CD4-positive, alpha-beta T cell treated with Interleukin-15 for 1 hour (primary cell): Measurements from ENCODE around the gene TSPAN18.

Experiments
- DNase-seq: peaks from one replicate; pipeline ENCODE4 v3.0.0-alpha.2; 2020

The TSPAN18 gene

DNA sequence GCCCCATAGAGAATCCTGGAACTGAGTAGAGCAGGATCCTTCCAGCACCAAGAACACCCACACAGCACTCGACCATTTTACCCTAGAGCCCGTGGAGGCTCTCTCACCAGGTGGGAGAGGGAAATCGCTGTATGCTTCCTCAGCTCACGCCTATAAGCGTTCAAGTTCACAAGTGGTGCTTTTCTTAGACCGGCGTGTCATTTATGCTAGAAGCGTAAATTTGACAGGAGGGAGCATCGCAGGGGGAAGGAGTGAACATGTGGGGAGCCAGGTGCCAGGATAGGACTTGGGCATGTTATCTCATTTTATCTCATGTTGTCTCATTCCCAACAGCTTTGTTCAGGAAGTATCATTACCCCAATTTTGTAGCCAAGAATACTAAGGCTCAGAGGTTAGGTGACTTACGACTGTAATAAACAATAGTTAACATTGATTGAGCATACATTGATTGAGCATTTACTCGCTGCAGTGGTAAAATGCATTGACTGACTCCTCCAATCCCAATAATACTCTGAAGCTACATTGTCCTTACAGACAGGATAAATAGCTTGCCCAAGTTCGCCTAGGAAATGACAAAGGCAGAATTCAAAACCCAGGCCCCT is 243.0 kb downstream of the TSPAN18 start:
- DNase-seq = no peak

DNA sequence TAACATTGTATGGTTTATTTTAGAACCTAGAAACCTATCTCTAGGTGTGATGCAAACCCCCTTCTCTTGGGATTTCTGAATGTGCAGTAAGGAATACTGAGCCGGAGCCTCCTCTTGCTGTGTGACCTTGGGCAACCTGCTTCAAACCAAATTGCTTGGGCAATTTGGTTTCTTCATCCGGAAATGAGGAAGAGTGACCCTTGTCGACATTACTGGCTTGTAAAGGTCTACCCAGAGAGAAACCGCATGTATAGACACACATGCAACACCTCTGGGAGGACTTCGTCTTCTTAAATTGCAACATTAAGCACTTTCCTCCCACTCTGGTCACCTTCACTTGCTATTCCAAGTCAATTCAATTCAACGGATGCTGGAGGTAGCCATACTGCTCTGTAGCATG is 243.5 kb downstream of the TSPAN18 start:
- DNase-seq = no peak

DNA sequence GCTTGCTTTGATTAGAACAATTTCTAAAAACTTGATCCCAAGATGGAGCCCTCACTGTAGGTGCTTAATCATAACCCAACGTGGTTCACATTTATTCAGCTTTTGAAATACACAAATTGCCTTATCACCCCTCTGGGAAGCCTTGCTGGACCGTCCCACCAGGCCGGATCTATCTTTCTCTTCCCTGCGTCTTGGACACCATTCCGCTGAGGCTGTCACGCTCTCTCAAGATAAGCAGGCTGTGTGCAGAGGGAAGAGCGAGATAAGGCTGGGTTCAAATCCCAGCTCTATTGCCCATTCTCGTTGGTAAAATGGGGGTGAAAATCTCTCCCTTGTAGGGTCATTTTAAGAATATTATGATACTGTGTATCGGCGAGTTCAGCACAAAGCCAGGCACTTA is 244.4 kb downstream of the TSPAN18 start:
- no peak for DNase-seq

DNA sequence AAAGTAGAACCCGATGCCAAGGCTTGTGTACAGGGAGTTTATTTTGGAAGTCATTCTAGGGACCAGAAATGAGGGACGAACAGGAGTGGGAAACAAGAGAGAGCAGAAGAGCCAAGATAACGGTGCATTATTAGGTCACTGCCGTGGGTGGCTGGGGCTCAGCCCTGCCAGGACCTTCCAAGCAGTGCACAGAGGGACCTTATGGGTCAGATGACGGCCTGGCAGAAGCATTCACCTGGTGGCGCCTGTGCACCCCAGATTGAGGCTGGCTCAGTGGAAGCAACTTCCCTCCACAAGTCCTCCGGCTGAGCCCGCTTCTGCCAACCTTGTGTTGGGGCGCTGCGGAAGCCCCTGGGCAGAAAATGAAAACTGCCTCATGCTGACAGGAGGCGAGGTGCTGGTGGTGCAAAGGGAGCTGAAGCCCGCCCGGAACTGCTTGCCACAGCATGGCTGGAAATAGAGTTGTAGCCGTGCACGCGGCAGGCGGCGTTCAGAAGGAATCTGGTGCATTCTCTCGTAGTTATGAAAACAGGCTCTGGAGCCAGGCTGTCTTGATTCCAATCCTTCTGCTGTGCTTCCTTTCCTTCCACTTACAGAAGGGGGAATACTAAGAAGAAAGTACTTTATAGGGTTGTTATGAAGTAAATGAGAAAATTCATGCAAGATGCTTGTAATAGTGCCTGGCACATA is 246.1 kb downstream of the TSPAN18 start:
- DNase-seq = no peak

DNA sequence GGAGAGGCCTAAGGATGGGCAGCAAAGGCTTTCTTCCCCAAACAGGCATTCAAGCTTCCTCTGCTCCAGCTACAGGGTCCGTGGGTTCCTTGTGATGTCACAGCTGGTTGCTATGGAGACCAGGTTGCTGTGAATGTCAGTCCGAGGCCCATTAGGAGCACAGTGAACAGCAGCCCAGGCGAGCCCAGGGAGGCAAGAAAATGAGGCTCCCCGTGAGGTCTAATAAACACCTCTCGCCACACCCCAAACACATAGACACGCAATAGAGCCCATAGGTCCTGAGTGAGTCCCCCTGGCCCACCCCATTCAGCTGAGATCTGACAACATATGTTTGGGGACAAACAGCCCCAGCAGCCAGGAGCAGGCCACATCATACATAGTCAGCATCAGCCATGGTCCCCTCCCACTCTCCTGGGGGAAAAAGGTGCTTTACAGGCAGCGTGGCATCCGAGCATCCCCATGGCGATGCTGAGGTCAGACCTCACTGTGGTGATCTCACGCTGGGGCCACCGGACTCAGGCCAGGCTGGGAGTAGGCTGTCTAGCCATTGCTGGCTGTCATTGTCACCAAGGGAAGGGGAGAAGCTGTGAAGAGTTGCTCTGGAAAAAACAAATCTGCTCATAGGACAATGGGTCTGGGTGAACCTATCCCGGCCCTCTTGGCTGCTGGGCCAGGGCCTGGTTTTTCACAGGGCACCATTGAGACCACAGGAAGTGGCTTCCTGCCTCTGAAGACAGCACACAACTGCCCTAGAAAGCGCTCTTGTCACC is 247.1 kb downstream of the TSPAN18 start:
- DNase-seq = no peak

DNA sequence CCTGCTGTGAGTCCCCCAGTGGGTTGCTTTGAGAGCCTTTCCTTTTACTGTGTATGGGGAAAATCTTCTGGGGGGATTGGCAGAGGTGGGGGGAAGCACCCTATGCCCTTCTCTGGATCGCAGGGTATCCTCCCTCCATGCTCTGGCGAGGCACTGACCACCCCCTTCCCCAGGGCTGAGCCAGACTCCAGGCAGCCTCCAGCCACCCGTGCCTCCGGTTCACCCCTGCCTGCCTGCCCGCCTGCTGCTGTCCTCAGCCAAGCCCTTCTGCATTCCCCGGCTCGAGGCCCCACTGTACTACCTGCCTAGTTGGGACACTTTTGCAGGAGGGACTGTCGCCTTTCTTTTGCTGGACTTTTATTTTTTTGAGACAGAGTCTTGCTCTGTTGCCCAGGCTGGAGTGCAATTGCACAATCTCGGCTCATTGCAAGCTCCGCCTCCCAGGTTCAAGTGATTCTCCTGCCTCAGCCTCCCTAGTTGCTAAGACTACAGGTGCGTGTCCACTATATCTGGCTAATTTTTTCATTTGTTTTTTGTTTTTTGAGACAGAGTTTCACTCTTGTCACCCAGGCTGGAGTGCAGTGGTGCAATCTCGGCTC is 247.7 kb downstream of the TSPAN18 start:
- DNase-seq = no peak

DNA sequence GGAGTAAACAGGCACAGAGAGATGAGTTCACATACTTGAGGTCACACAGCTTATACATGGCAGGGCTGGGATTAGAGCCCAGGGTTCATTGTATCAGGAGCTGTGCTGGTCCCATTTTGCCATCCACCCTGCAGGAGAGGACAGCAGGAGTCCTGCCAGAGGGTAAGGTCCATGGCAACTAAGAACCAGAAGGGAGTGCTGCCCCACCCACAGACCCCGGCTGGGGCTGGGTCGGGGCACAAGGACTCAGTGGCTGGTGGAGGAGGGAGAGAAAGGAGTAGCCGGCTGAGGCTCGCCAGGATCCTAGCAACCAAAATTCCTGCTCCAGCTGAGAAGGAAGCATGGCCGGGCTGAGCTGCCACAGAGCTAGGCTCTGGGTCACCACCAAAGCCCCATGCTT is 249.8 kb downstream of the TSPAN18 start:
- no peak for DNase-seq

DNA sequence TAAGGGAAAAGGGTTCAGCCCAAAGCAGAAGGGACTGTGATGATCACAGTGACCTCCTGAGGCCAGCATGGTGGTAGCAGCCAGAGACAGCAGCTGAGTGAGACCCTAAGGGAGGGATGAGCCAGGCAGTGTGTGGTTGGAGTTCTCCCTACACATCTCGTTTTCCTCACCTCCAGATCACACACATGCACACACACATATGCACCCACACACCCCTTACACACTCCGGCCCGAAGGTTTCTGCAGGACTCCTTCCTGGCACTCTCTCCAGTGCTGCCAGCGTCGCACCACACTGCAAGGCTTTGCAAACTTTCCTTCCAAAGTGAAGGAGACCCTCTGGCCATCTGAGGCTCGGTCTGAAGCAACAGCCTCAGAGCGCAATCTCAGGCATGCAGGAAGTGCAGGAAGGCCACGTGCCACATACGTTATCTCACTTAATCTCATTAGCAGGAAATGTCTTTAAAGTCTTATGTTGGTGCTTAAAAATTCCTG is 250.8 kb downstream of the TSPAN18 start:
- no peak for DNase-seq

DNA sequence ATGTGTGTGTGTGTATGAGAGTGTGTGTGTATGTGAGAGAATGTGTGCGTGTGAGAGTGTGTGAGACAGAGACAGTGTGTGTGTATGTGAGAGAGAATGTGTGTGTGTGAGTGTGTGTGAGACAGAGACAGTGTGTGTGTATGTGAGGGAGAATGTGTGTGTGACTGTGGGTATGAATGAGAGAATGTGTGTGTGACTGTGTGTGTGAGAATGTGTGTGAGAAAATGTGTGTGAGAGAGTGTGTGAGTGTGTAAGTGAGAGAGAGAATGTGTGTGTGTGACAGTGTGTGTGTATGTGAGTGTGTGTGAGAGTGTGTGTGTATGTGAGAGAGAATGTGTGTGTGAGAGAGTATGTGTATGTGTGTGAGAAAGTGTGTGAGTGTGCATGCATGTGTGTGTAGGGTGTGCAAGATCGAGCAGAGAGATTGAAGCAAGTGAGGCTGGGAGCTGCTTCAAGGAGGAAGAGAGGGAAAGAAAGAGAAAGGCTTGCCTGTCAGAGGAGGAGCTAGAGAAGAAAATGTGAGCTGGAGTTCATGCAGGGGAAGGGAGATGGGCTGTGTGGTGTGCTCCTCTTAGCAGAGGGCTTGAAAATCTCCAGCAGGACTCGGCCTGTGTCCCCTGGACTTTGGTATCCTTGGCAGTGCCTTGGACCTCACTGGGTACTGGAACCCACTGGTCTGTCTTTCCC is 251.7 kb downstream of the TSPAN18 start:
- DNase-seq = no peak

DNA sequence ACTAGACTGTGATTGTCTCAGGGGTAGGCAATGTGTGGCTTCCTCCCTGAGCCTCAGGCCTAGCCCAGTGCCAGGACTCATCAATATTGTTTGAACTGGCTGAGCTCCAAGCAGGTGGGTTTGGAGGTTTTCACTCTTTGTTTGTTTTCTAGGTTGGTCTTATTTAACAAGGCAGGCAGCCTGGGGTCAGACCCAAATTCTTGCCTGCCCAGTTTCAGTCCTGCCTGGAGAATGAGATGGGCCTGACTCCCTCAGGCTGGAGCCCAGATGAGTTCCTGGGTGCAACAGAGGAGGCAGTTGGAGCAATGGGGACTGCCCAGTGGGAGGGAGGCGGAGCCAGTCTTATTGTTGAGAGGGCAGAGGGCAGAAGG is 252.2 kb downstream of the TSPAN18 start:
- no peak for DNase-seq

DNA sequence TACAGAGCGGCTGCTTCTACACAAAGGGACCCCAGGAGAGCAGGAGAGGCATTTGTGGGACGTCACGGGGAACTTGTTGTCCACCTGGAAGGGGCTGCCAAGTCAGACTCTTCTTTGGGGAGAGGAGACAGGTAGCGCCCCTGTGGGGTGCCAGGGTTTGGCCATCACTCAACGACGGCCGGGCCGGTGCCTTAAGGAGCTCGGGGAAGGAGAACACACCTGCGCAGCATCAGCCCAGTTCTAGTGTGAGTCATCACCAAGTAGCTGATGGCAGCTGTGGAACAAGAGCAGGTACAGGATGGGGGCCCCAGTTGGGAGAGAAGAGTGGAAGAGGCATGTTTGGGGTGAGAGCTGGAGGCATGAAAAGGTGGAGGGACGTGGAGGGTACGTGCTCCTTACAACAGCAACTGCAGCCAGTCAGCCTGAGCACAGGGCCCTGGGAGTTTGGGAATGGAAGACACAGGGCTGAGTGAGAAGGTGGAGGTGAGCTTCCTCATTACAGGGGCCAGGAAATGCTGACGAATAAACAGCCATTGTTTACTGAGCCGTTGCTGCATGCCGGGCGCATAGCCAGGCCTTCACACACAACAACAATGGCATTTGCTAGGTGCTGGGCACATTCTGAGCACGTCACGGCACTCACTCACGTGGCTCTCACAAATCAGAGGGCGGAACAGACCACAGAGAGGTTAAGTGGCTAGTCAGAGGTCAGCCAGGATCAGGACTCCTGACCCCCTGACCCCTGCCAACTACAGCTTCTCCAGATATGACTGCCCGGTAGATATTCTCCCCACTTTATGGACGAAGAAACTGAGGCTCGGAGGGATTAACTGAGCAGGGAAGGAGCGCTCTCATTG is 253.0 kb downstream of the TSPAN18 start:
- DNase-seq = no peak

DNA sequence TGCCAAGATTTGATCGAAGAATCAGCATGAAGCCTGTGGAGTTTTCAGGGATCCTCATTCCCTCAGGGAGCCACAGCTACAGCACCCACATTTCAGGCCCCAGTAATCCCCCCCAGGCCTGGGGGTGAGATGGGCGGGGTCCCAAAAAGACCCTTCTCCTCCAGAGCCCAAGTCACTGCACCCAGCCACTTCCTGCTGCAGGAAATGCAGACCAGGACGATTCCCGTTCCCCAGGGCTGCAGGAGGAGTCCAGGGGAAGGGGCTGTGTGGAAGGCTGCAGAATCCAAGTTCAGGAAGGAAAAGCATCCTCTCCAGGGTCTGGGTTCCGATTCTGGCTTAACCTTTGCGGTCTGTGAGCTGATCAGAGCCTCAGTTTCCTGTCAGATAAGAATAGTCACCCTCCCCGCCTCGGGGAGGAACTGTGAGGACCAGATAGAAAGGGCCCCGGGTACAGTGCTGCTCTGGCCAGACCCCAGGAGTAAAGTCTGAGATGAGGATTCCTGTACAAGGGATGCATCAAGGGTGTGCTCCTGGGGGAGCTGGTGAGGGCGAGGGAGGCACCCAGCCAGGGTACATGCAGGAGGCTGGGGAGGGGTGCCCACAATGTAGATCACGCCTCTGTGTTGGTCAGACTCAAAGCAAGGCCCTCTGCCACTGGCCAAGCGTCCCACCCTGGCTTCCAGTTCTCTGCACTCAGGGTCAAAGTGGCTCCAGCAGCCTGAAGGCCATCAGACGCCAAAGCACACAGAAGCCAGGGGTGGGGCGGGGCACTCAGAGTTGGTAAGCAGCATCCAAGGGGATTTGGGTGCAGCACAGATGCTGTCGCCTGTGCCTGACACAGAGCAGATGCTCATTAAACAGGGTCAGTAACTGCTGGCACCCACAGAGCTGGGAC is 254.0 kb downstream of the TSPAN18 start:
- DNase-seq = no peak
